Astrocyte of the spinal cord (primary cell): ENCODE results near the gene HCRTR2.
"Not testable (repeated sequence)": the region's sequence is repeated elsewhere in the genome, so short reads cannot be mapped to it uniquely, and the experiment has no call there.

ENCODE experiments used
- DNase-seq: peaks from one replicate; pipeline ENCODE4 v3.0.0; 2011; ENCODE audit warnings: low read depth, low spot score
- H3K4me3 ChIP-seq: 2 replicates; pipeline ENCODE4 v1.5.1; 2011; ENCODE audit warnings: low read depth, mild to moderate bottlenecking, low read length, moderate library complexity
- CTCF ChIP-seq: IDR thresholded peaks from 2 replicates; pipeline ENCODE4 v1.5.1; 2012; ENCODE audit warnings: low read depth, mild to moderate bottlenecking, low read length, inconsistent platforms
- in situ Hi-C: cut with HindIII; loops from 2 replicates; pipeline ENCODE4 v1.10.0; 2017; ENCODE audit warnings: low sequenced_read_pairs

Gene HCRTR2

GRCh38 chr6:55212156-55212555 lies 37.8 kb downstream of the HCRTR2 start:
- in situ Hi-C loops: no loop called here
- TF ChIP-seq CTCF: no peak
- H3K4me3 ChIP-seq: no peak overlapping the region
- peak; percentile 13 for DNase-seq

- TF ChIP-seq CTCF: no peak
- in situ Hi-C loops: no loop called here
- no peak overlapping the region for H3K4me3 ChIP-seq
- no peak for DNase-seq
Observed at GRCh38 chr6:55220961-55221360, 46.6 kb downstream of the HCRTR2 start.

GRCh38 chr6:55227862-55228261 lies 53.5 kb downstream of the HCRTR2 start:
- no peak for DNase-seq
- in situ Hi-C loops: no loop called here
- no peak overlapping the region for H3K4me3 ChIP-seq
- no peak for TF ChIP-seq CTCF

- no peak for TF ChIP-seq CTCF
- DNase-seq: peak; percentile 18
- H3K4me3 ChIP-seq: no peak overlapping the region
- in situ Hi-C loops: no loop called here
Observed at GRCh38 chr6:55239099-55239498, 64.8 kb downstream of the HCRTR2 start.

- peak; percentile 27 for DNase-seq
- in situ Hi-C loops, H3K4me3 ChIP-seq: not testable (repeated sequence)
- TF ChIP-seq CTCF: peak; percentile 52
Observed at GRCh38 chr6:55240975-55241605, 66.8 kb downstream of the HCRTR2 start.

GRCh38 chr6:55250400-55250799 lies 76.1 kb downstream of the HCRTR2 start:
- in situ Hi-C loops: no loop called here
- H3K4me3 ChIP-seq: no peak overlapping the region
- TF ChIP-seq CTCF: no peak
- no peak for DNase-seq
